WTC11 (cell line): ENCODE measurements around the gene PLXNA2. TPM values are rescaled to one million over a fixed set of nuclear protein-coding genes. Genes with fewer than 3 reads are reported as not detected.
A peak's percentile ranks its signal among the peaks of the same experiment; 100 is the strongest.

Experiments used
- ATAC-seq: fragments of 200-7000 bp; cut with Tn5 transposase; 2 replicates; pipeline ENCODE4 v1.10.0; 2021; ENCODE audit warnings: mild to moderate bottlenecking, moderate library complexity
- CTCF ChIA-PET: fragments of 300-600 bp; sonication (Branson Sonifier 250); formaldehyde crosslinking; loops from one replicate; lab custom pipeline; 2021; ENCODE audit warnings: antibody characterized with exemption; lab: Charles Lee
- POLR2A ChIA-PET: fragments of 350-600 bp; sonication (Branson Sonifier 250); formaldehyde crosslinking; loops from one replicate; lab custom pipeline; 2021; ENCODE audit warnings: antibody characterized with exemption; lab: Charles Lee
- DNase-seq: peaks from one replicate; pipeline ENCODE4 v3.0.0; 2021; ENCODE audit warnings: low spot score
- H3K27ac Mint-ChIP-seq: 2 replicates; pipeline ENCODE4 v1.8.0; 2021; ENCODE audit warnings: mixed read lengths
- H3K27me3 Mint-ChIP-seq: 2 replicates; pipeline ENCODE4 v1.8.0; 2021; ENCODE audit warnings: low read depth, mild to moderate bottlenecking, moderate library complexity, mixed read lengths
- H3K36me3 Mint-ChIP-seq: 2 replicates; pipeline ENCODE4 v1.8.0; 2021; ENCODE audit warnings: mixed read lengths
- H3K4me1 Mint-ChIP-seq: 2 replicates; pipeline ENCODE4 v1.8.0; 2022; ENCODE audit warnings: mixed read lengths
- H3K4me3 Mint-ChIP-seq: 2 replicates; pipeline ENCODE4 v1.8.0; 2021; ENCODE audit warnings: mild to moderate bottlenecking, moderate library complexity, mixed read lengths
- H3K9me3 Mint-ChIP-seq: 2 replicates; pipeline ENCODE4 v1.8.0; 2021; ENCODE audit warnings: mixed read lengths
- ATF1 ChIP-seq: sonication (generic); formaldehyde crosslinking; IDR thresholded peaks from 2 replicates; pipeline ENCODE4 v1.8.1; 2023; ENCODE audit warnings: mild to moderate bottlenecking, moderate library complexity, missing genetic modification reagents
- CREM ChIP-seq: sonication (generic); formaldehyde crosslinking; IDR thresholded peaks from 2 replicates; pipeline ENCODE4 v1.8.1; 2022; ENCODE audit warnings: mild to moderate bottlenecking, missing genetic modification reagents, moderate library complexity
- ESRRA ChIP-seq: sonication (generic); formaldehyde crosslinking; IDR thresholded peaks from 2 replicates; pipeline ENCODE4 v1.8.1; 2022; ENCODE audit warnings: mild to moderate bottlenecking, missing genetic modification reagents, borderline replicate concordance
- GTF2I ChIP-seq: fragments of 250-450 bp; sonication (Bioruptor Pico); conservative IDR thresholded peaks from 2 replicates; pipeline ENCODE4 v1.4.0; 2021; ENCODE audit warnings: mild to moderate bottlenecking
- IRF2 ChIP-seq: sonication (generic); formaldehyde crosslinking; IDR thresholded peaks from 2 replicates; pipeline ENCODE4 v1.8.0; 2022; ENCODE audit warnings: low read depth, missing genetic modification reagents, borderline replicate concordance
- JAZF1 ChIP-seq: fragments of 250-450 bp; sonication (Bioruptor Pico); IDR thresholded peaks from 2 replicates; pipeline ENCODE4 v1.9.0; 2021; ENCODE audit warnings: moderate library complexity, mild to moderate bottlenecking, inconsistent platforms
- MAX ChIP-seq: sonication (generic); formaldehyde crosslinking; IDR thresholded peaks from 2 replicates; pipeline ENCODE4 v1.8.0; 2022; ENCODE audit warnings: mild to moderate bottlenecking, missing genetic modification reagents
- NFYB ChIP-seq: sonication (generic); formaldehyde crosslinking; conservative IDR thresholded peaks from 2 replicates; pipeline ENCODE4 v1.8.0; 2022; ENCODE audit warnings: low read depth, missing genetic modification reagents
- PRDM15 ChIP-seq: sonication (generic); formaldehyde crosslinking; IDR thresholded peaks from 2 replicates; pipeline ENCODE4 v1.8.0; 2022; ENCODE audit warnings: missing genetic modification reagents
- SP1 ChIP-seq: sonication (generic); formaldehyde crosslinking; conservative IDR thresholded peaks from 2 replicates; pipeline ENCODE4 v1.8.1; 2022; ENCODE audit warnings: missing genetic modification reagents
- STAT6 ChIP-seq: sonication (generic); formaldehyde crosslinking; conservative IDR thresholded peaks from 2 replicates; pipeline ENCODE4 v1.8.1; 2023; ENCODE audit warnings: mild to moderate bottlenecking, low read depth, missing genetic modification reagents, moderate library complexity
- ZNF121 ChIP-seq: sonication (generic); formaldehyde crosslinking; IDR thresholded peaks from 2 replicates; pipeline ENCODE4 v1.8.0; 2023; ENCODE audit warnings: missing genetic modification reagents
- ZNF219 ChIP-seq: sonication (generic); formaldehyde crosslinking; IDR thresholded peaks from 2 replicates; pipeline ENCODE4 v1.8.0; 2023; ENCODE audit warnings: missing genetic modification reagents, mild to moderate bottlenecking, borderline replicate concordance
- ZNF263 ChIP-seq: sonication (generic); formaldehyde crosslinking; IDR thresholded peaks from 2 replicates; pipeline ENCODE4 v1.8.1; 2022; ENCODE audit warnings: low read depth, mild to moderate bottlenecking, moderate library complexity, missing genetic modification reagents
- ZNF317 ChIP-seq: sonication (generic); formaldehyde crosslinking; IDR thresholded peaks from 2 replicates; pipeline ENCODE4 v1.8.1; 2023; ENCODE audit warnings: low read depth, mild to moderate bottlenecking, moderate library complexity, missing genetic modification reagents, borderline replicate concordance
- ZNF396 ChIP-seq: fragments of 250-450 bp; sonication (Bioruptor Pico); IDR thresholded peaks from 2 replicates; pipeline ENCODE4 v1.8.0; 2021; ENCODE audit warnings: mild to moderate bottlenecking, moderate library complexity, borderline replicate concordance
- ZNF423 ChIP-seq: fragments of 250-450 bp; sonication (Bioruptor Pico); IDR thresholded peaks from 2 replicates; pipeline ENCODE4 v2.1.2; 2022; ENCODE audit warnings: mild to moderate bottlenecking, moderate library complexity
- total RNA-seq: library from RNA; stranded (reverse); gene quantifications from 3 replicates; pipeline ENCODE4 v1.2.3, GENCODE V29; 2021
- TF ChIP-seq, protein P1 (sequence below): fragments of 250-450 bp; sonication (Bioruptor Pico); IDR thresholded peaks from 2 replicates; pipeline ENCODE4 v1.8.0; 2021; ENCODE audit warnings: mild to moderate bottlenecking
- TF ChIP-seq, protein P2 (sequence below): sonication (generic); formaldehyde crosslinking; IDR thresholded peaks from 2 replicates; pipeline ENCODE4 v1.8.0; 2022; ENCODE audit warnings: mild to moderate bottlenecking, missing genetic modification reagents

Gene PLXNA2
- total RNA-seq, 1 experiment from 2014 or later: 4.2 TPM

DNA sequence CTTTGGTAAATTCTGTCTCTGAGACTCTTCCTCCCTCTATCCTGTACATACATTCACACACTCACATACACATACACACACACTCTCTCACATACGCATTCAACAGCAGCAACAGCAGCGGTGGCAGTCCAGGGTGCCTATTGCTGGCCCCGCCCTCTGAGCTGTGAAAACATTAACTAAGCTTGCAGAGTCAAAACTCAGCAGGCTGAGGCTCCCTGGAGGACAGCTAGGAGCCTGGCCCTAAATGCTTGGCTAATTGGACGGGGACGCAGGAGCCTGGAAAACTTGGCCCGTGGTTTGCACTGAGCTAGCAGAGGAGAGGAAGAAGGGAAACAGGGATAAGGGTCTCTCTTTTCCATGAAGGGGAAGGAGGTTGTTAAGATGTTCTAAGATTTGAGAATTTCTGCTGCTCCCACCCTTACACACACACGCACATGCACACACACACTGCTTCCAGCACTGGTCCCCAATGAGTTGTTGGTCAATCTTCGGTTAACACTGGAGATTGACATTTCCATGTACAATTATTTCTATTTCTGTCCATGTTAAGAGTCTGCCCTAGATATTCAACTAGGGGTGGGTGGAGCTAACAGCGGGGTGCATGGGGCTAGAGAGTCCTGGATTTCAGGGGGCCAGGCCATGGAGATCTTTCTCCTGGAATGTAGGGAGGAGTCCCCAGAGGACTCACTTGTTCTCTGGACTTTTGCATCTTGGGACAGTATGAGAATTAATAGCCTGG, 94.2 kb downstream of the PLXNA2 start:
- POLR2A ChIA-PET: interaction anchor here (1.4 kb wide), 1 partner anchor 21 kb away, joined by 3 read pairs; no protein-coding TSS in a partner anchor
- H3K4me1 Mint-ChIP-seq: peaks cover 12% of the 10 kb centered on the region
- H3K36me3 Mint-ChIP-seq: no peaks in the 10 kb centered on the region
- no peaks in the 10 kb centered on the region for H3K27me3 Mint-ChIP-seq
- no peak overlapping the region for H3K27ac Mint-ChIP-seq
- TF ChIP-seq CREM (CRISPR knock-in tag) (no peak), ZNF121 (CRISPR knock-in tag) (0 out of 2 replicates have a peak, but pooled peaks have one; percentile 56), GTF2I (CRISPR knock-in tag) (no peak), ZNF396 (CRISPR knock-in tag) (no peak)
- CTCF ChIA-PET: interaction anchor here (0.6 to 2.8 kb wide), 5 partner anchors 15 to 1053 kb away, joined by 3 to 17 read pairs (median 3); no protein-coding TSS in a partner anchor
- ATAC-seq (peak; percentile 62), DNase-seq (no peak)
- no peak overlapping the region for H3K4me3 Mint-ChIP-seq
- no peaks in the 10 kb centered on the region for H3K9me3 Mint-ChIP-seq

DNA sequence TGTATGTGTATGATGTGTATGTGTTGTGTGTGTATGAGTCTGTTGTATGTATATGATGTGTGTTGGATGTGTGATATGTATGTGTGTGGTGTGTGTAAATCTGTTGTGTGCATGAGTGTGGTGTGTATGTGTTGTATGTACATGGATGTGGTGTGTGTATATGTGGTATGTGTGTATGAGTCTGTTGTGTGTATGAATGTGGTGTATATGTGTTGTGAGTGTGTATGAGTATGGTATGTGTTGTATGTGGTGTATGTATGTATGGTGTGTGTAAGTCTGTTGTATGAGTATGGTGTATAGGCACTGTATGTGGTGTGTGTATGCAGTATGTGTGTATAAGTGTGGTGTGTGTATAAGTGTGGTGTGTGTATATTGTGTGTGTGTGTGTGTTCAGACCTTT, 95.0 kb downstream of the PLXNA2 start:
- no peaks in the 10 kb centered on the region for H3K9me3 Mint-ChIP-seq
- H3K27me3 Mint-ChIP-seq: no peaks in the 10 kb centered on the region
- H3K36me3 Mint-ChIP-seq: no peaks in the 10 kb centered on the region
- H3K4me3 Mint-ChIP-seq: no peak overlapping the region
- ChIA-PET POLR2A (interaction anchor here (1.4 kb wide), 1 partner anchor 20 kb away, joined by 3 read pairs; no protein-coding TSS in a partner anchor), CTCF (interaction anchor here (2.8 kb wide), 1 partner anchor 17 kb away, joined by 17 read pairs; no protein-coding TSS in a partner anchor)
- H3K4me1 Mint-ChIP-seq: peaks cover 11% of the 10 kb centered on the region
- H3K27ac Mint-ChIP-seq: no peak overlapping the region
- TF ChIP-seq, protein P1, sequence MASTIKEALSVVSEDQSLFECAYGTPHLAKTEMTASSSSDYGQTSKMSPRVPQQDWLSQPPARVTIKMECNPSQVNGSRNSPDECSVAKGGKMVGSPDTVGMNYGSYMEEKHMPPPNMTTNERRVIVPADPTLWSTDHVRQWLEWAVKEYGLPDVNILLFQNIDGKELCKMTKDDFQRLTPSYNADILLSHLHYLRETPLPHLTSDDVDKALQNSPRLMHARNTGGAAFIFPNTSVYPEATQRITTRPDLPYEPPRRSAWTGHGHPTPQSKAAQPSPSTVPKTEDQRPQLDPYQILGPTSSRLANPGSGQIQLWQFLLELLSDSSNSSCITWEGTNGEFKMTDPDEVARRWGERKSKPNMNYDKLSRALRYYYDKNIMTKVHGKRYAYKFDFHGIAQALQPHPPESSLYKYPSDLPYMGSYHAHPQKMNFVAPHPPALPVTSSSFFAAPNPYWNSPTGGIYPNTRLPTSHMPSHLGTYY (CRISPR knock-in tag): no peak
- TF ChIP-seq ATF1 (no peak), ZNF423 (CRISPR knock-in tag) (no peak), ESRRA (CRISPR knock-in tag) (no peak), ZNF396 (CRISPR knock-in tag) (no peak), IRF2 (CRISPR knock-in tag) (no peak), SP1 (CRISPR knock-in tag) (no peak), JAZF1 (CRISPR knock-in tag) (no peak), MAX (CRISPR knock-in tag) (no peak), NFYB (no peak), ZNF263 (no peak), ZNF317 (no peak), STAT6 (CRISPR knock-in tag) (no peak), ZNF219 (CRISPR knock-in tag) (no peak), PRDM15 (CRISPR knock-in tag) (no peak)
- TF ChIP-seq, protein P2, sequence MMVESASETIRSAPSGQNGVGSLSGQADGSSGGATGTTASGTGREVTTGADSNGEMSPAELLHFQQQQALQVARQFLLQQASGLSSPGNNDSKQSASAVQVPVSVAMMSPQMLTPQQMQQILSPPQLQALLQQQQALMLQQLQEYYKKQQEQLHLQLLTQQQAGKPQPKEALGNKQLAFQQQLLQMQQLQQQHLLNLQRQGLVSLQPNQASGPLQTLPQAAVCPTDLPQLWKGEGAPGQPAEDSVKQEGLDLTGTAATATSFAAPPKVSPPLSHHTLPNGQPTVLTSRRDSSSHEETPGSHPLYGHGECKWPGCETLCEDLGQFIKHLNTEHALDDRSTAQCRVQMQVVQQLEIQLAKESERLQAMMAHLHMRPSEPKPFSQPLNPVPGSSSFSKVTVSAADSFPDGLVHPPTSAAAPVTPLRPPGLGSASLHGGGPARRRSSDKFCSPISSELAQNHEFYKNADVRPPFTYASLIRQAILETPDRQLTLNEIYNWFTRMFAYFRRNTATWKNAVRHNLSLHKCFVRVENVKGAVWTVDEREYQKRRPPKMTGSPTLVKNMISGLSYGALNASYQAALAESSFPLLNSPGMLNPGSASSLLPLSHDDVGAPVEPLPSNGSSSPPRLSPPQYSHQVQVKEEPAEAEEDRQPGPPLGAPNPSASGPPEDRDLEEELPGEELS (CRISPR knock-in tag): no peak
- no peak for ATAC-seq
- no peak for DNase-seq
